H1 (cell line): ENCODE data around the gene SPINDOC. TPM values are rescaled to one million over a fixed set of nuclear protein-coding genes. Genes with fewer than 3 reads are reported as not detected.

Source experiments
- CTCF ChIA-PET: fragments of 300-600 bp; sonication (Branson Sonifier 250); formaldehyde crosslinking; loops from one replicate; lab custom pipeline; 2021; ENCODE audit not compliant: partially characterized antibody; lab: Charles Lee
- POLR2A ChIA-PET: fragments of 300-600 bp; sonication (Branson Sonifier 250); formaldehyde crosslinking; loops from one replicate; lab custom pipeline; 2021; ENCODE audit warnings: inconsistent platforms; ENCODE audit not compliant: partially characterized antibody; lab: Charles Lee
- DNase-seq, 2 experiments: peaks; one replicate each; pipeline versions ENCODE4 v3.0.0 to v3.0.0-alpha.2; 2010 to 2022; ENCODE audit warnings: low spot score in 2 of 2, low read depth in 1 of 2, mixed read lengths in 1 of 2
- FAIRE-seq: peaks from 2 replicates; lab custom pipeline; 2011; peaks lifted over from hg19 to GRCh38; lab: Jason Lieb, UNC
- H2AFZ ChIP-seq: 2 replicates; pipeline ENCODE4 v1.8.1; 2012; ENCODE audit warnings: low read length, inconsistent platforms
- H2AK5ac ChIP-seq: 2 replicates; pipeline ENCODE4 v1.6.1; 2013; ENCODE audit warnings: low read depth, low read length
- H2BK120ac ChIP-seq: replicated peaks from 2 replicates; pipeline ENCODE3; 2013; ENCODE audit warnings: low read depth, low read length, inconsistent platforms
- H2BK12ac ChIP-seq: 2 replicates; pipeline ENCODE4 v1.6.1; 2013; ENCODE audit warnings: low read depth, low read length
- H2BK15ac ChIP-seq: 2 replicates; pipeline ENCODE4 v1.6.1; 2013; ENCODE audit warnings: low read length
- H2BK20ac ChIP-seq: 2 replicates; pipeline ENCODE4 v1.6.1; 2013; ENCODE audit warnings: low read length
- H2BK5ac ChIP-seq: 2 replicates; pipeline ENCODE4 v1.6.1; 2013; ENCODE audit warnings: low read depth, low read length
- H3K14ac ChIP-seq: 2 replicates; pipeline ENCODE4 v1.6.1; 2013; ENCODE audit warnings: inconsistent platforms; ENCODE audit not compliant: insufficient read length
- H3K18ac ChIP-seq: 2 replicates; pipeline ENCODE4 v1.6.1; 2013; ENCODE audit warnings: low read length; ENCODE audit errors: extremely low read depth
- H3K23ac ChIP-seq: 2 replicates; pipeline ENCODE4 v1.6.1; 2013; ENCODE audit warnings: inconsistent platforms; ENCODE audit not compliant: insufficient read length
- H3K23me2 ChIP-seq: 2 replicates; pipeline ENCODE4 v1.6.1; 2013; ENCODE audit warnings: low read depth, low read length
- H3K27ac ChIP-seq: 2 replicates; pipeline ENCODE4 v1.6.1; 2011; ENCODE audit warnings: low read depth, low read length, inconsistent platforms
- H3K27me3 ChIP-seq, 4 experiments: replicated peaks in 1 of 4; 1 replicate in 1 of 4; 2 replicates in 3 of 4; pipeline versions ENCODE4 v1.6.1 to v1.8.1; 2011 to 2013; ENCODE audit warnings: low read length in 3 of 4, mild to moderate bottlenecking in 3 of 4, inconsistent platforms in 2 of 4, mixed read lengths in 2 of 4, moderate library complexity in 1 of 4; ENCODE audit not compliant: control insufficient read depth in 3 of 4, insufficient read depth in 3 of 4; ENCODE audit errors: extremely low read depth in 1 of 4
- H3K36me3 ChIP-seq, 4 experiments: 2 replicates each; pipeline versions ENCODE4 v1.6.1 to v1.8.1; 2011 to 2013; ENCODE audit warnings: mild to moderate bottlenecking in 4 of 4, low read length in 3 of 4, moderate library complexity in 2 of 4, control low read depth in 1 of 4, inconsistent platforms in 1 of 4; ENCODE audit not compliant: insufficient read depth in 4 of 4, control insufficient read depth in 2 of 4
- H3K4ac ChIP-seq: replicated peaks from 2 replicates; pipeline ENCODE3; 2013; ENCODE audit warnings: low read length, low read depth, mixed read lengths, inconsistent platforms; ENCODE audit not compliant: insufficient read length
- H3K4me1 ChIP-seq, 4 experiments: replicated peaks in 1 of 4; 1 replicate in 1 of 4; 2 replicates in 3 of 4; pipeline versions ENCODE4 v1.6.1 to v1.8.1; 2011 to 2013; ENCODE audit warnings: low read length in 3 of 4, inconsistent platforms in 2 of 4, mixed read lengths in 1 of 4; ENCODE audit not compliant: insufficient read depth in 4 of 4, control insufficient read depth in 3 of 4
- H3K4me2 ChIP-seq, 2 experiments: 2 replicates each; pipeline versions ENCODE4 v1.6.1 to v1.8.1; 2011 to 2013; ENCODE audit warnings: low read depth in 2 of 2, low read length in 2 of 2, control low read depth in 1 of 2, inconsistent platforms in 1 of 2, mild to moderate bottlenecking in 1 of 2; ENCODE audit not compliant: insufficient read depth in 1 of 2
- H3K4me3 ChIP-seq, 4 experiments: fragments of 200-600, 300-600 bp in 1 of 4; sonication (generic), shearing (Covaris generic), sonication (Bioruptor Twin) in 1 of 4; 2 replicates each; pipeline versions ENCODE4 v1.5.1 to v1.8.1; 2011 to 2016; ENCODE audit warnings: low read length in 4 of 4, low read depth in 3 of 4, control low read depth in 2 of 4, inconsistent platforms in 2 of 4, mild to moderate bottlenecking in 2 of 4, mixed read lengths in 1 of 4, moderate library complexity in 1 of 4; ENCODE audit not compliant: insufficient read depth in 2 of 4; ENCODE audit errors: extremely low read depth in 1 of 4
- H3K56ac ChIP-seq: replicated peaks from 2 replicates; pipeline ENCODE3; 2013; ENCODE audit warnings: low read depth, mild to moderate bottlenecking, mixed read lengths, low read length, inconsistent platforms; ENCODE audit not compliant: insufficient read length
- H3K79me1 ChIP-seq: 2 replicates; pipeline ENCODE4 v1.6.1; 2013; ENCODE audit warnings: low read depth, low read length, control low read depth
- H3K79me2 ChIP-seq, 2 experiments: 2 replicates each; pipeline versions ENCODE4 v1.6.1 to v1.8.1; 2012 to 2013; ENCODE audit warnings: low read length in 2 of 2, mild to moderate bottlenecking in 2 of 2, inconsistent platforms in 1 of 2; ENCODE audit not compliant: insufficient read depth in 2 of 2, control insufficient read depth in 1 of 2
- H3K9ac ChIP-seq, 4 experiments: replicated peaks in 1 of 4; 1 replicate in 1 of 4; 2 replicates in 3 of 4; pipeline versions ENCODE4 v1.6.1 to v1.8.1; 2011 to 2013; ENCODE audit warnings: low read depth in 3 of 4, low read length in 3 of 4, control low read depth in 2 of 4, mild to moderate bottlenecking in 2 of 4, moderate library complexity in 2 of 4, inconsistent platforms in 1 of 4; ENCODE audit errors: extremely low read depth in 1 of 4
- H3K9me3 ChIP-seq, 2 experiments: 2 replicates each; pipeline versions ENCODE4 v1.6.1 to v1.8.1; 2012 to 2013; ENCODE audit warnings: mild to moderate bottlenecking in 2 of 2, moderate library complexity in 2 of 2, control low read depth in 1 of 2, inconsistent platforms in 1 of 2, low read depth in 1 of 2, low read length in 1 of 2, mixed read lengths in 1 of 2; ENCODE audit not compliant: insufficient read depth in 2 of 2
- H4K20me1 ChIP-seq, 2 experiments: replicated peaks in 1 of 2; 2 replicates each; pipeline versions ENCODE3 to v1.8.1; 2011 to 2013; ENCODE audit warnings: inconsistent platforms in 2 of 2, low read length in 2 of 2, mild to moderate bottlenecking in 1 of 2; ENCODE audit not compliant: insufficient read depth in 2 of 2, control insufficient read depth in 1 of 2
- H4K5ac ChIP-seq: 2 replicates; pipeline ENCODE4 v1.6.1; 2013; ENCODE audit warnings: low read length, low read depth, mixed read lengths, inconsistent platforms; ENCODE audit not compliant: insufficient read length
- H4K8ac ChIP-seq: 2 replicates; pipeline ENCODE4 v1.8.0; 2013; ENCODE audit warnings: mild to moderate bottlenecking, moderate library complexity, low read length, inconsistent platforms; ENCODE audit not compliant: insufficient read depth; ENCODE audit errors: extremely low read depth
- H4K91ac ChIP-seq: replicated peaks from 2 replicates; pipeline ENCODE3; 2013; ENCODE audit warnings: low read length, mixed read lengths, inconsistent platforms; ENCODE audit not compliant: insufficient read length
- GTF2F1 ChIP-seq: IDR thresholded peaks from 2 replicates; pipeline ENCODE4 v1.6.1; 2012; ENCODE audit warnings: low read depth, low read length, improper control_type of control experiment, borderline replicate concordance
- HDAC2 ChIP-seq, 2 experiments: fragments of 300-600 bp in 1 of 2; sonication (generic) in 1 of 2; IDR thresholded peaks; 2 replicates each; pipeline ENCODE4 v1.6.1; 2011 to 2012; ENCODE audit warnings: low read depth in 2 of 2, low read length in 2 of 2, mild to moderate bottlenecking in 2 of 2, moderate library complexity in 2 of 2, borderline replicate concordance in 1 of 2, inconsistent platforms in 1 of 2
- SUZ12 ChIP-seq: fragments of 200-600 bp; sonication (generic); IDR thresholded peaks from 2 replicates; pipeline ENCODE4 v1.6.1; 2012; ENCODE audit warnings: mild to moderate bottlenecking, inconsistent platforms, low read length, moderate library complexity, mixed read lengths
- WGBS, 2 experiments: shearing (Covaris generic) in 1 of 2; methylation state at CpG; one replicate each; pipeline versions ENCODE4 v1.1.6 to v1.1.7; 2013 to 2015; ENCODE audit warnings: low lambda C conversion rate in 2 of 2, mixed read lengths in 2 of 2, inconsistent platforms in 1 of 2, low coverage in 1 of 2, missing lambda C conversion rate in 1 of 2; ENCODE audit not compliant: insufficient replicate concordance in 2 of 2, insufficient coverage in 1 of 2, insufficient read length in 1 of 2; ENCODE audit errors: extremely low coverage in 1 of 2, missing lambda C conversion rate in 1 of 2; 5-methylcytosine and 5-hydroxymethylcytosine counted together
- polyA plus RNA-seq, 7 experiments: library from polyadenylated mRNA; depleted of rRNA in 3 of 7; stranded (reverse) in 5 of 7; unstranded in 2 of 7; fragments of >200 nt in 5 of 7; fragments of 200-250 nt in 2 of 7; gene quantifications; 1 replicate in 5 of 7; 2 replicates in 1 of 7; 4 replicates in 1 of 7; pipeline versions ENCODE4 v1.2.1 to v1.2.3, GENCODE V29; 2011 to 2013; ENCODE audit warnings: missing spikeins in 2 of 7, mixed read lengths in 2 of 7
- total RNA-seq: library from RNA; stranded (reverse); fragmentation: NEBNext Ultra II Directional; extraction: Animal tissue kit (Norgen Biotek cat#: 25700); gene quantifications from 2 replicates; pipeline ENCODE4 v1.2.1, GENCODE V29; 2021

The SPINDOC gene
- total and polyA plus RNA-seq, 2 of the 8 experiments (the other 6 are each of a cell fraction or from before 2014, with no cell fraction given) = 78.7 to 99.7 TPM

DNA sequence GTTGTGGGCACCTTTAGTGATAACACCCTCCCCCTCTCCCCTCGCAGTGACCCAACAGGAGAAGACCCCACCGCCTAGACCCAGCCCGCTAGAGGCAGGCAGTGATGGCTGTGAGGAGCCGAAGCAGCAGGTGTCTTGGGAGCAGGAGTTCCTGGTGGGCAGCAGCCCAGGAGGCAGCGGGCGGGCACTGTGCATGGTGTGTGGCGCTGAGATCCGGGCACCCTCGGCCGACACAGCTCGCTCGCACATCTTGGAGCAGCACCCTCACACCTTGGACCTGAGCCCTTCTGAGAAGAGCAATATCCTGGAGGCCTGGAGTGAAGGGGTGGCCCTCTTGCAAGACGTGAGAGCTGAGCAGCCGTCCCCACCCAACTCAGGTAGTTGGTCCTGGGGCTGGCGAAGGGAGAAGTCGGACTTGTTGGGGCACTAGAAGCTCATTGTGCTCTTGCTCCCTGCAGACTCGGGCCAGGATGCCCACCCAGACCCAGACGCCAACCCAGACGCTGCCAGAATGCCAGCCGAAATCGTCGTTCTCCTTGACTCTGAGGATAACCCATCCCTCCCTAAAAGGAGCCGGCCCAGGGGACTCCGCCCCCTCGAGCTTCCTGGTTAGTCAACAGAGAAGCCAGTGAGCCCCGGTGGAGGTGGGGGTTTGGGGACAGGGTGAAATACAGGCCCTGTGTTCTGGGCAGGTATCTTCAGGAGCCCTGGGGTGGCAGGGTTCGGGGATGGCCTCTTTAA is 4.7 kb downstream of the SPINDOC start:
- Histone ChIP-seq H3K4me1 (peaks cover 4 to 10% (median 7%) of the 10 kb centered on the region in 4 experiments; a peak in 6 of 7 replicates), H3K27ac (peak overlapping the region; percentile 19; the same call in 1 of the 2 replicates), H3K56ac (no peak overlapping the region), H3K9me3 (no peaks in the 10 kb centered on the region), H3K4ac (no peak overlapping the region), H4K91ac (no peak overlapping the region), H3K23me2 (peaks cover 7% of the 10 kb centered on the region; the same call in 1 of the 2 replicates), H2BK20ac (no peak overlapping the region), H3K9ac (no peak overlapping the region), H3K4me2 (no peak overlapping the region), H3K14ac (no peak overlapping the region), H3K79me1 (peaks cover 29% of the 10 kb centered on the region), H4K20me1 (peaks cover 17 to 34% of the 10 kb centered on the region in 2 experiments), H3K27me3 (no peaks in the 10 kb centered on the region), H3K23ac (no peak overlapping the region), H2BK5ac (no peak overlapping the region), H2BK120ac (no peak overlapping the region), H3K18ac (no peak overlapping the region), H4K5ac (no peak overlapping the region), H2AK5ac (no peak overlapping the region), H4K8ac (no peak overlapping the region; the same call in 1 of the 2 replicates), H3K79me2 (peaks cover 16 to 45% of the 10 kb centered on the region in 2 experiments), H3K36me3 (peaks cover 45 to 66% (median 59%) of the 10 kb centered on the region in 4 experiments), H2AFZ (no peak overlapping the region), H2BK12ac (no peak overlapping the region), H2BK15ac (no peak overlapping the region), H3K4me3 (no peak overlapping the region)
- CTCF ChIA-PET = interaction anchor here (1.4 to 4.3 kb wide), 2 partner anchors 12 to 19 kb away, joined by 5 to 17 read pairs; no protein-coding TSS in a partner anchor
- POLR2A ChIA-PET = interaction anchor here (0.9 to 9.0 kb wide), 6 partner anchors 10 to 66 kb away, joined by 3 to 85 read pairs (median 3); partner anchors contain the start of gene ZFTA
- TF ChIP-seq HDAC2 (IDR thresholded peaks at IDR 0.05; ENCODE audit: borderline replicate concordance in 1 of 2, low read depth in 2 of 2, low read length in 2 of 2) (no peak), SUZ12 (no peak), GTF2F1 (no peak)
- DNase-seq (no peak), FAIRE-seq (no peak)
- 96% methylated on average over 27 of the region's 27 CpGs; no CpG with 5 or more reads in 1 of the 2 experiments for WGBS, 2 experiments
